A549 treated with GW870086 at 1 μM for 4 hours (cell line): Measurements from ENCODE around the gene SNX14. TPM values are rescaled to one million over a fixed set of nuclear protein-coding genes. Genes with fewer than 3 reads are reported as not detected.

Experiments used
- total RNA-seq: library from RNA; stranded (reverse); fragments of 200-300 nt; extraction: Qiagen RNA extraction; gene quantifications from 5 replicates; pipeline ENCODE4 v1.2.3, GENCODE V29; 2022; ENCODE audit warnings: low read depth

SNX14 gene, protein sequence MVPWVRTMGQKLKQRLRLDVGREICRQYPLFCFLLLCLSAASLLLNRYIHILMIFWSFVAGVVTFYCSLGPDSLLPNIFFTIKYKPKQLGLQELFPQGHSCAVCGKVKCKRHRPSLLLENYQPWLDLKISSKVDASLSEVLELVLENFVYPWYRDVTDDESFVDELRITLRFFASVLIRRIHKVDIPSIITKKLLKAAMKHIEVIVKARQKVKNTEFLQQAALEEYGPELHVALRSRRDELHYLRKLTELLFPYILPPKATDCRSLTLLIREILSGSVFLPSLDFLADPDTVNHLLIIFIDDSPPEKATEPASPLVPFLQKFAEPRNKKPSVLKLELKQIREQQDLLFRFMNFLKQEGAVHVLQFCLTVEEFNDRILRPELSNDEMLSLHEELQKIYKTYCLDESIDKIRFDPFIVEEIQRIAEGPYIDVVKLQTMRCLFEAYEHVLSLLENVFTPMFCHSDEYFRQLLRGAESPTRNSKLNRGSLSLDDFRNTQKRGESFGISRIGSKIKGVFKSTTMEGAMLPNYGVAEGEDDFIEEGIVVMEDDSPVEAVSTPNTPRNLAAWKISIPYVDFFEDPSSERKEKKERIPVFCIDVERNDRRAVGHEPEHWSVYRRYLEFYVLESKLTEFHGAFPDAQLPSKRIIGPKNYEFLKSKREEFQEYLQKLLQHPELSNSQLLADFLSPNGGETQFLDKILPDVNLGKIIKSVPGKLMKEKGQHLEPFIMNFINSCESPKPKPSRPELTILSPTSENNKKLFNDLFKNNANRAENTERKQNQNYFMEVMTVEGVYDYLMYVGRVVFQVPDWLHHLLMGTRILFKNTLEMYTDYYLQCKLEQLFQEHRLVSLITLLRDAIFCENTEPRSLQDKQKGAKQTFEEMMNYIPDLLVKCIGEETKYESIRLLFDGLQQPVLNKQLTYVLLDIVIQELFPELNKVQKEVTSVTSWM
- total RNA-seq, result 31.6 to 40.1 TPM (median 36.1 TPM) in 5 replicates

DNA sequence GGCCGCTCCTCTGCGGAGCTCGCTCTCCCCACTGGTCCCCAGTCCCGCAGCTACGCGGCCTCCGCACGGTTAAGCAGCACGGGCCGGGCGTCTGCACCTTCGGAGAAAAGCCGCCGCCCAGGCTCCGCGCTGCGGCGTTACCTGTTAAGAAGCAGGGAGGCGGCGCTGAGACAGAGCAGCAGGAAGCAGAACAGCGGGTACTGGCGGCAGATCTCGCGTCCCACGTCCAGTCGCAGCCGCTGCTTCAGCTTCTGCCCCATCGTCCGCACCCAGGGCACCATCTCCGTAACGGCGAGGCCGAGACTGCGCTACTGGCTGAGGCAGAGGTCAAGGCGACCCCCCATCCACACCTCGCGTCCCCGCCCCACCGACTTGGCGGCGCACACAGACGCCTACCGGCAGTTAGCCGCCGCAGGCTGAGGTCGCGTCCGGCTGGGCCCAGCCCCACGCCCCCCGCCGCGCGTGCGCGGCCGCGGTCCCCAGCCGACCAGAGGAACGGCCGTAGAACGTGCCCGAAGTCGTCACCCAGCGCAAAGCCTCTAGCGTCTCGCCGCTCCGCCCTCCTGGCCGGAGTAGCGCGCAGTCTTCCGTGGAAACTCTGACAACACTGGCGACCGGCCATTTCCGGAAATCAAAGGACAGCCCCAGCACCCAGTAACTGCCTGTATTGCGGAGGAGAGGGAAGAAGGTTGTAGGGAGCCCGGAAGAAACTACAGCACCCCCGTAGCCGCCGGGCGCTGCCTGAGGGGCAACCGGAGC lies at the start of gene SNX14:
TSS of gene SNX14 (minus strand) at position 421 of the 759 bp plus-strand sequence. CDS start at position 281, 140 bp downstream.

DNA sequence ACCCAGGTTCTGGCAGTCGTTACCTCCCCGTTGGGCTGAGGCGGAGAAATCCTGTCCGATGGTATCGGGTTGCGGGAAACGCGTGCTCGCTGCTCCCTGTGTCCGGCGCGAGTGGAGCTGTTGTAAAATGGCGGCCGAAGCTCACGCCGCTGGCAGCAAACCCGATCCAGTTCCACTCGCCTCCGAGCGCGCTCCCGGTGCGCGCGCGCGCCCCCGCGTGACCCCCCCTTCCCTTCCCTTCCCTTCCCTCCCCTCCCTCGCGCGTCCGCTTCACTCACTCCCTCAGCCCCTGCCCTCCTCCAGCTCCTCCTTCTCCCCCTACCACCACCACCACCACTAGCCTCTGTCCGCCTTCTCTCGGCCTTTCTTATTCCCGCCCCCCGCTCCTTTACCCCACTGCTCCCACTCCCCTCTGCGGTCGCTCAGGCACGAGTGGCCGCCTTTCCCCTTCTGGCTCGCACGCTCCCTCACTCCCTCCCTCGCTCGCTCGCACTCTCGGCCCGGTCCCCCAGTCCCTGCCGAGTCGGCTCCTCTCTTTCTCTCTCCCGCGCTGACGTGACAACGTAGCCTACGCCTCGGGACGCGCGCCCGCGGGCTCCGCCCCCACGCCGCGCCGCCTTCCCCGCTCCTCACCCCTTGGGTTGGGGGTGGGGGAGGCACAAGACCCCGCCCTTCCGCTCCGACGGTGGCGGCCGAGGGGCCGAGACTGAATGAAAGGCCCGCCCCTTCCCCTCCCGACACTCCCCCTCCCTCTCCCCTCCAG lies 49.3 kb upstream of the SNX14 start, which contains the start of gene SYNCRIP:
TSS of gene SYNCRIP (minus strand) at position 113 of the 763 bp plus-strand sequence. CDS start 1,447 bp downstream, outside the sequence.

Other genes with a start within 250 kb of the SNX14 start
- gene NT5E, start 143.8 kb downstream of the SNX14 start, total RNA-seq, result 19.9 to 36.6 TPM (median 30.3 TPM) in 5 replicates
- gene SYNCRIP, start 49.0 kb upstream of the SNX14 start, total RNA-seq, result 120 to 141 TPM (median 123 TPM) in 5 replicates